Ammon's horn (tissue), 1 donor: ENCODE measurements around the gene WNK4.
"Not testable (repeated sequence)": the region's sequence is repeated elsewhere in the genome, so short reads cannot be mapped to it uniquely, and the experiment has no call there.

ENCODE experiments used
- DNase-seq: peaks from one replicate; pipeline ENCODE4 v3.0.0-alpha.2; 2016; ENCODE audit warnings: low spot score

Gene WNK4

GRCh38 chr17:42779936-42780850 is at the start of gene WNK4:
WNK4 (plus strand) TSS chr17:42780610; CDS start chr17:42780699, 89 bp downstream.
- no peak for DNase-seq

DNA sequence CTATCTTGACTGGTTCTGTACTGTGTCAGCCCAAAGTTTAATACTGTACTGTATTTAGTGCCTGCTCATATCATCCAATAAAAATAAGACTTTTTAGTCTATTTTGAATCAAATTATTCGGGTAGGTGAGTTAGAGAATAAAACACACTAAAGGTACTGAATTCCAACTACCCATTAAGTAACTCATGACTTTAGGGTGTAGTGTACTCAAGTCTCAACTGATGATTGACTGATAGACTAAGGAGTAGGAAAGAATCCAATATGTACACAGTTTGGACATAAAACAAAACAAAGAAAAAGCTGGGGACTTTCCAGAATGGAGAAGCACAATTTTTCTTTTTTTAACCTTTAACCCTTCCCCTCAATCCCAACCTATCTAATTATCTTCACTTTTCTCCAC is 39.7 kb upstream of the WNK4 start:
- no peak for DNase-seq

GRCh38 chr17:42742916-42743315 is 37.5 kb upstream of the WNK4 start:
- DNase-seq, result not testable (repeated sequence)

DNA sequence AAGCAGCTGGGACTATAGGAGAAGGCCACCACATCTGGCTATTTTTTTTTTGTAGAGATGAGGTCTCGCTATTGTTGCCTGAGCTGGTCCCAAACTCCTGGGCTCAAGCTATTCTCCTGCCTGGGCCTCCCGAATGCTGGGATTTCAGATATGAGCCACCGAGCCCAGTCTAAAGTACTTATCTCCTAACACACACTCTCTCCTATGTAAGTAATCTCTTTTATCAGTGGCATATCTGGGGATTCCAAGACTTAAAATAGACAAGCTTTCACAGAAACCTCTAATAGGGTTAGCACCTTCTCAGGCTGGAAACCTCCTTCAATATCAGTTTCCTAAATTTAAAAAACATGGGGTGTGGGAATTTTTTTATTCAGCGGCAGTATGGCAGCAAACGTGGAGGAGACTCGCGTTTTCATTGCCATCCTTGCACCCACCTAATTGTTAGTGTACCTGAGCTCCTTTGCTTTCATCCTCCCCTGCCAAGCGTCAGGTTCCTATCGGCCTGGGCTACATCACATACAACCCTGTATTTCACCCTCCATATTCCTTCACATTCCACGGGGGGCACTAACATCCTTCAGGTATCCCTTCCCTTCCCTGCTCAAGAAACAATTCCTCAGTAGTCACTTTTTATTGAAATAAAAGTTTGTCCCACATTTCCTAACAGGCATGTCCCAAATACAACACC is 36.7 kb upstream of the WNK4 start:
- no peak for DNase-seq

GRCh38 chr17:42744283-42744805 is 36.1 kb upstream of the WNK4 start:
- peak; percentile 67 for DNase-seq

DNA sequence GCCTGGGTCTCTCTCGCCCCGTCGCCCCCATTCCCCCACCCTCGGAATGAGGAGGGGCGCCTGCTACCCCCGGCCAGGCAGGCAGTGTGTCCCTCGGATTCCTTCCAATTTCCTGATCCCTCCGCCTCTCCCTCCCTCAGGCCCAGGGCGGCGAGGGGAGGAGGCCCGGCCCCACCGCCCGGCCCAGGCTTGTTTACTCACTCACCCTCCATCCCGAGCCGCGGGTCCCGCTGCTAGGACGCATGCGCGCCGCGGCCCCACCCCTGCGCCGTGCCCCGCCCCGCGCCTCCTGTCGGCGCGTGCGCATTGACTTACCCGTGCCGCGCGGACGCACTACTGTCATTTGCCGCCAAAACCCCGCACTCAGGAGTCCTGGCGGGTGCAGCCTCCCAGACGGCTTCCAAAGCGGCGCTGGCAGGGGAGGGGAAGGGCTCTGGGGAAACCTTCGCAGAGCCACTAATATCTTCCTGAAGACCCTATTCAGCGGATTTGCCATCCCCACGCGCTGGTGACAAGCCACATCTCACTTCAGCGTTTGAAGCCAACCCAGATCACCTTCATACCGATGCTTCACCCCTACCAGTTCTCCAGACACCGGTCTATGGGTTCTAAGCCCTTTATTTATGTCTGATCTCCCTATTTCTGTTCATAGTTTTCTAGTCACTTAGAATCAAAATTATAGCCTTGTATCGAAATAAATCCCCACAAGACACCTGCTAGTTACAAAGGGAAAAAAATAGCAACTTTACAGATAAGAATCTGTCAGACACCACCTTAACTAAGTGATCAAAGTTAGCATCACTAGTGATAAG is 35.4 kb upstream of the WNK4 start, which contains the start of gene EZH1:
TSS of gene EZH1 (minus strand) at position 235 of the 812 bp plus-strand sequence. CDS start 16,099 bp downstream, outside the sequence.
- peak; percentile 93 for DNase-seq

GRCh38 chr17:42748202-42748907 is 32.1 kb upstream of the WNK4 start:
- DNase-seq, result no peak

DNA sequence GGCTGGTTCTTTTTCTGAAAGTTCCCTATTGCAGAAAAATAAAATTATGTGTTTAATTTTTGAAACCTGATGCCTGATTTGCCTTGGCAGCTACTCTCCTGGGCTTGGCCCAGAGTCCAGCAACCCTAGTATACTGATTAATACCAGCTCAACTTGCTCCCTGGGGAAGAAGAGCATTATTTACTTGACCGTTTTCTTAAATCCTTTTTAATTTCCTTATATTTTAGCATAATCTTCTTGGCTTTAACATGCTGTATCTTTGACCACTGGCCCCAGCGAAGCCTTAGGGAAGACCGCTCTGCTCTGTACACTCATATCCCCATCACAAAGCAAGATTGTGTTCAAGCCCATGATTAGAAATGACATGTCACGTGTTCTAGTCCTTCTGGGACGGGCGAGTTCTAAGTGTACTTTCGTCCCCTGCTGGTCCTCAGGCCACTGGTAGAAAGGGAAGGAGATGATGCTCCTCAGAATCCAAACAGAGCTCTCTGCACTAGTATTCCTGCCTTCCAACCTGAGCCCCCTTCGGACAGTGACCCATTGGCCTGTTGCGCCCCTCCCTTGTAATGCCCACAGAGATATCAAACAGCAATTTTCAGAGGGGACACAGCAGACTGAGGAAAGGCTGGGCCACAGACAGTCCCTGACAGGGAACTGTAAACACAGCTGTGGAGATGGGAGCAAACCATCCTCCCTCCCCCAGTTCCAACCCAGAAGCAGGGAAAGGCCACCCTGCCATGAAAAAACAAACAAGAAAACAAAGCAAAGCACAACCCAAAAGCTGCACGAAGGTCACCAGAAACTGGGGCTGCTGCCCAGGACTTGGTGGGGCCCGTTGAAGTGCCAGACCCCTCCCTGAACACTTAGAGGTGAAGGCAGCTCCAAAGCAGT is 31.3 kb upstream of the WNK4 start:
- DNase-seq, result no peak

DNA sequence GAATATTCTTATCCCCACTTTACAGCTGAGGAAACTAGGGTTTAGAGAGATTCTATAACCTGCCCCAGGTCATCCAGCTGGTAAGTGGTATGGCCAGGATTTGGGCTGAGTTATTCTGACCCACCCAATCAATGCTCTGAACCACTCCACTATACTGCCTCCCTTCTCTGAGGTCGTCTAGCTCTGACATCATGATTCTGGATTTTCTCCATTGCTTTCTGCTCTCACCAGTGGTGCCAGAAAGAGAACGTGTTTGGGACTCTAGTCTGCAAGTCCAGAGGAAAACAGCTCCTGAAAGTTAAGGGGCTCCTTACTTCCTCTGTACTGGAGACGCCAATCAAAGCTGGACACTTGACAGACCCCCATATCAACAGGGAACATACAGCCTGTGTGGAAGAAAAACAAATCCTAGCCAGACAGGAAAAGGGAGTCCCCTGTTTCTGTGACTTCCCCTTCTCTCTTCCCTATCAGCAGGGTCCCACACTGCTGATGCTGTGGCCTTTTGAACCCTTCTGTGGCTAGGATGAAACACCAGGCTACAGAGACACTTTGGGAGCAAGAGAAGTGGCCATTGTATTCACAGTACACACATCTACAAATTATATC is 29.6 kb upstream of the WNK4 start:
- DNase-seq, result no peak

GRCh38 chr17:42751628-42752027 is 28.8 kb upstream of the WNK4 start:
- DNase-seq, result no peak

DNA sequence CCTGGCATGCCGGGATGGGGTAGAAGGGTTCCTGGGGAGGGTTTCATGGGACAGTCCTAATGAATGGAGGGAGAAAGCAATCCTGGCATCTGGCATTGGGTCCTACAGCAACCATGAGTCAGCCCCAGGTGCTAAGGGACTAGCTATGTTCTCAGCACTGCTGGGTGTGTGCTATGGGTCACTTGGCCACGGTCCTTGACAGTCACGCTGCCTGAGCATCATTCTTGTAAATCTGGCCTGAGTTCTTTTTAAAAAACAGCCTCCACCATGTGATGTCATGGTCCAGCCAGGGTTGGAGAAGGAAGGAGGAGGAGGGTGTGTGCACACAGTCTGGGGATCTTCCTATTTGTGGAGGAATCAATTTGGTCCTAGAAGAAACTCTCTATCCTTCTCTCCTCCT is 25.6 kb upstream of the WNK4 start:
- DNase-seq, result no peak

GRCh38 chr17:42759982-42760651 is 20.3 kb upstream of the WNK4 start:
- no peak for DNase-seq

- no peak for DNase-seq
Measured at GRCh38 chr17:42760652-42761581, 19.5 kb upstream of the WNK4 start, which contains the start of gene RAMP2. RAMP2 (plus strand) TSS chr17:42761227; CDS start chr17:42761262, 35 bp downstream.

DNA sequence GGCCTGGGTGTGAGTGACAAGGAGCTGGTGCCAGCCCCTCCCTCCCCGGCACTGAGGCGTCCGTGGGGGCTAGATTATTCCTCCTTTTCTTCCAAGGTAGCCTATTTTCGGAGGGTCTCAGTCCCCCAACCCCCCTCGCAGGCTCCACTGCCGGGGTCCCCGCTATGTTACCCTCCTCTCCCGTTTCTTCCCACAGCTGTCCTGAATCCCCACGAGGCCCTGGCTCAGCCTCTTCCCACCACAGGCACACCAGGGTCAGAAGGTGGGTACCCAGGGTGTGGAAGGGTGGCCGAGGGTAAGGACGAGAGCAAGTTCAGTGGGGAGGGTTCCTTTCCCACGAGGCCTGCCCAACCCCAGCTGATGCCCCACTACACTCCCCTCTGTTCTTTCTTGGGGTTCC is 18.8 kb upstream of the WNK4 start:
- no peak for DNase-seq

- DNase-seq, result no peak
Measured at GRCh38 chr17:42766124-42766523, 14.3 kb upstream of the WNK4 start.

- no peak for DNase-seq
Measured at GRCh38 chr17:42767512-42767911, 12.9 kb upstream of the WNK4 start.

DNA sequence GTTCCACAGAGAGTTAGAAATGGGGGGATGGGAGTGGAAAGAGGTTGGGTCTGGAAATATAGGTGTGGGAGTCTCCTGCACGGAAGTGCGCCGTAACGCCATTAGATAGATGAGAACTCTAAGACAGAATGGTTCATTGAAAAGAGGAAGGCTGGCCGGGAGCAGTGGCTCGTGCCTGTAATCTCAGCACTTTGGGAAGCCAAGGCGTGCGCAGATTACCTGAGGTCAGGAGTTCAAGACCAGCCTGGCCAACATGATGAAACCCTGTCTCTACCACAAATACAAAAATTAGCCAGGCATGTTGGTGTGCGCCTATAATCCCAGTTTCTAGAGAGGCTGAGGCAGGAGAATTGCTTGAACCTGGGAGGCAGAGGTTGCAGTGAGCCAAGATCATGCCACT is 12.4 kb upstream of the WNK4 start:
- not testable (repeated sequence) for DNase-seq

GRCh38 chr17:42769964-42770363 is 10.4 kb upstream of the WNK4 start:
- not testable (repeated sequence) for DNase-seq
